Measurements from ENCODE around the gene MRPS27. TPM values are rescaled to one million over a fixed set of nuclear protein-coding genes. Genes with fewer than 3 reads are reported as not detected.

MRPS27 gene
- polyA plus RNA-seq, 2 of the 4 experiments (the other 2 are of a cell fraction) = 81.0 to 141 TPM

DNA sequence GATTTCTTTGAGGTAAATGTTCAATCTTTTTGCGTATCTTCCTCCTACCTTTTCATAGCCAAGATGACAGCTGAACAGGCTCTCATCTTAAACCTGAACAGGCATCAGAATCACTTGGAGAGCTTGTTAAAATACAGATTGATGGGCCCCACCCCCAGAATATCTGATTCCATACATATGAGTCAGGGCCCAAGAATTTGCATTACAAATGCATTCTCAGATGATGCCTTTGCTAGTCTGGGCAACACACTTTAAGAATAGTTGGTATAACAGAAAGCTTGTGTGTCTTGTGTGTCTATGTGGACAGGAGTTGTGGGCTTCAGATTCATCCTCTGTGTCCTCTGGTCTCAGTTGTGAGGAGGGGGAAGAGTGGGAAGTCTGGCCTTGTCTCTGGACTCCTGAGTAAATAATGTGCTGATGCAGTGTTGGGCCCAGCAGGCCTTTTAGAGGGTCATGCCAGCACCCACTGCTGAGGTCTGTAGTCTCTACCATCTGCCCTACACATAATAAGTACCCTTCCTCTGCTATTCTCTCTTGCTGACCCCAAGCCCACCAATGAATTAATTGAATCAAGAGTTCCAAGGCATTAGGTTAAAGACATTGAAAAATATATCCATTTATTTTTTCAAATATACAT lies 43.2 kb upstream of the MRPS27 start:
- FAIRE-seq (no peak), ATAC-seq (peak in 1 of 2 experiments; percentile 59; a peak in 3 of 6 replicates), DNase-seq (ENCODE audit: low read depth in 1 of 2, low spot score in 1 of 2) (peak in 1 of 2 experiments; percentile 63)
- 81% methylated on average over 1 of the region's 1 CpG for WGBS (ENCODE audit: missing lambda C conversion rate)
- TF ChIP-seq, protein P1, sequence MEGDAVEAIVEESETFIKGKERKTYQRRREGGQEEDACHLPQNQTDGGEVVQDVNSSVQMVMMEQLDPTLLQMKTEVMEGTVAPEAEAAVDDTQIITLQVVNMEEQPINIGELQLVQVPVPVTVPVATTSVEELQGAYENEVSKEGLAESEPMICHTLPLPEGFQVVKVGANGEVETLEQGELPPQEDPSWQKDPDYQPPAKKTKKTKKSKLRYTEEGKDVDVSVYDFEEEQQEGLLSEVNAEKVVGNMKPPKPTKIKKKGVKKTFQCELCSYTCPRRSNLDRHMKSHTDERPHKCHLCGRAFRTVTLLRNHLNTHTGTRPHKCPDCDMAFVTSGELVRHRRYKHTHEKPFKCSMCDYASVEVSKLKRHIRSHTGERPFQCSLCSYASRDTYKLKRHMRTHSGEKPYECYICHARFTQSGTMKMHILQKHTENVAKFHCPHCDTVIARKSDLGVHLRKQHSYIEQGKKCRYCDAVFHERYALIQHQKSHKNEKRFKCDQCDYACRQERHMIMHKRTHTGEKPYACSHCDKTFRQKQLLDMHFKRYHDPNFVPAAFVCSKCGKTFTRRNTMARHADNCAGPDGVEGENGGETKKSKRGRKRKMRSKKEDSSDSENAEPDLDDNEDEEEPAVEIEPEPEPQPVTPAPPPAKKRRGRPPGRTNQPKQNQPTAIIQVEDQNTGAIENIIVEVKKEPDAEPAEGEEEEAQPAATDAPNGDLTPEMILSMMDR (IDR thresholded peaks at IDR 0.05) = no peak
- TF ChIP-seq FOSL2 (IDR thresholded peaks at IDR 0.05) (peak; percentile 31; the same call in 1 of the 2 replicates), FOSL2 (CRISPR knock-in tag; IDR thresholded peaks at IDR 0.05) (peak; percentile 68), NR3C1 (IDR thresholded peaks at IDR 0.05) (no peak), MAFK (IDR thresholded peaks at IDR 0.05; ENCODE audit: partially characterized antibody) (no peak), TP53 (CRISPR knock-in tag; IDR thresholded peaks at IDR 0.05) (no peak), JUNB (IDR thresholded peaks at IDR 0.05) (0 out of 2 replicates have a peak, but pooled peaks have one; percentile 20), CHD4 (IDR thresholded peaks at IDR 0.05; ENCODE audit: borderline replicate concordance) (no peak), GATA3 (IDR thresholded peaks at IDR 0.05; ENCODE audit: borderline replicate concordance) (no peak; the same call in 1 of the 2 replicates)
- TF ChIP-seq, protein P2, sequence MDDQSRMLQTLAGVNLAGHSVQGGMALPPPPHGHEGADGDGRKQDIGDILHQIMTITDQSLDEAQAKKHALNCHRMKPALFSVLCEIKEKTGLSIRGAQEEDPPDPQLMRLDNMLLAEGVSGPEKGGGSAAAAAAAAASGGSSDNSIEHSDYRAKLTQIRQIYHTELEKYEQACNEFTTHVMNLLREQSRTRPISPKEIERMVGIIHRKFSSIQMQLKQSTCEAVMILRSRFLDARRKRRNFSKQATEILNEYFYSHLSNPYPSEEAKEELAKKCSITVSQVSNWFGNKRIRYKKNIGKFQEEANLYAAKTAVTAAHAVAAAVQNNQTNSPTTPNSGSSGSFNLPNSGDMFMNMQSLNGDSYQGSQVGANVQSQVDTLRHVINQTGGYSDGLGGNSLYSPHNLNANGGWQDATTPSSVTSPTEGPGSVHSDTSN (IDR thresholded peaks at IDR 0.05) = no peak
- H3K4me3 ChIP-seq = no peak overlapping the region
- H3K9me3 ChIP-seq = no peaks in the 10 kb centered on the region; the same call in 2 of the 3 replicates
- ChIA-PET POLR2A (interaction anchor here (0.9 kb wide), 1 partner anchor 454 kb away, joined by 3 read pairs; no protein-coding TSS in a partner anchor), CTCF (interaction anchor here (3.7 kb wide), 1 partner anchor 161 kb away, joined by 34 read pairs; no protein-coding TSS in a partner anchor)
- peaks cover 29% of the 10 kb centered on the region for H3K4me1 ChIP-seq
- peak overlapping the region; percentile 72 to 88 for H3K27ac ChIP-seq
- H3K4me2 ChIP-seq = peak overlapping the region; percentile 57

DNA sequence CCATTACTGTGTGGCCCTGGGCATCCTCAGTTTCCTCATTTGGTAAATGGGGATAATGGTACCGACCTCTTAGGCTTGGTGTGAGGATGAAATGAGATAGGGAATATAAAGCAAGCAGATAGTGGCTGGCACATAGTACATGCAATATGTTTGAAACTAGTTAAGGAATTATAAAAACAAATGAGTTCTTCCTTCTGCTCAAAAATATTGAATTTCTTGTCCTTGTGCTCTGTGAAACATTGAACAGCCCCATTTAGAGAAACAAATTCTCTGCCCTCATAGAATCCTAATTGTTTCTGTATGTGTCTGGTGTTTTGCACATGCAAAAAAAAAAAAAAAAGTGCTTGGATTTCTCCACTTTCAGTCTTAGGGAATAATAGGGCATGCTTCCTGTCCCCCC lies 39.8 kb upstream of the MRPS27 start:
- H3K4me1 ChIP-seq = peaks cover 18% of the 10 kb centered on the region
- H3K4me2 ChIP-seq = no peak overlapping the region
- TF ChIP-seq NPAS2 (CRISPR knock-in tag; IDR thresholded peaks at IDR 0.05; ENCODE audit: borderline replicate concordance) = no peak
- no peak for TF ChIP-seq HDAC2 (IDR thresholded peaks at IDR 0.05)
- TF ChIP-seq, protein P3, sequence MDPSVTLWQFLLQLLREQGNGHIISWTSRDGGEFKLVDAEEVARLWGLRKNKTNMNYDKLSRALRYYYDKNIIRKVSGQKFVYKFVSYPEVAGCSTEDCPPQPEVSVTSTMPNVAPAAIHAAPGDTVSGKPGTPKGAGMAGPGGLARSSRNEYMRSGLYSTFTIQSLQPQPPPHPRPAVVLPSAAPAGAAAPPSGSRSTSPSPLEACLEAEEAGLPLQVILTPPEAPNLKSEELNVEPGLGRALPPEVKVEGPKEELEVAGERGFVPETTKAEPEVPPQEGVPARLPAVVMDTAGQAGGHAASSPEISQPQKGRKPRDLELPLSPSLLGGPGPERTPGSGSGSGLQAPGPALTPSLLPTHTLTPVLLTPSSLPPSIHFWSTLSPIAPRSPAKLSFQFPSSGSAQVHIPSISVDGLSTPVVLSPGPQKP (IDR thresholded peaks at IDR 0.05; ENCODE audit: low read depth, low read length) = no peak
- TF ChIP-seq CHD2 (IDR thresholded peaks at IDR 0.05; ENCODE audit: low read length, partially characterized antibody) = no peak
- TF ChIP-seq MAZ (IDR thresholded peaks at IDR 0.05; ENCODE audit: borderline replicate concordance, low read depth, low read length) = no peak
- no peak for TF ChIP-seq RNF2 (IDR thresholded peaks at IDR 0.05; ENCODE audit: borderline replicate concordance, low read depth)
- no peak for TF ChIP-seq POLR2A (IDR thresholded peaks at IDR 0.05; ENCODE audit: low read length)
- no peak for TF ChIP-seq HOXA7 (CRISPR knock-in tag; IDR thresholded peaks at IDR 0.05)
- H3K27ac ChIP-seq = no peak overlapping the region
- no peak overlapping the region for H3K4me3 ChIP-seq
- CTCF ChIA-PET = interaction anchor here (0.7 to 1.2 kb wide), 3 partner anchors 24 to 621 kb away, joined by 3 to 4 read pairs (median 3); no protein-coding TSS in a partner anchor
- POLR2A ChIA-PET = no interaction called here
- no peak for DNase-seq (ENCODE audit: low read depth in 1 of 2, low spot score in 1 of 2)
- no peaks in the 10 kb centered on the region; the same call in 2 of the 3 replicates for H3K9me3 ChIP-seq
- 95% methylated on average over 1 of the region's 1 CpG for WGBS (ENCODE audit: missing lambda C conversion rate)
- FAIRE-seq = no peak
- no peak for ATAC-seq

DNA sequence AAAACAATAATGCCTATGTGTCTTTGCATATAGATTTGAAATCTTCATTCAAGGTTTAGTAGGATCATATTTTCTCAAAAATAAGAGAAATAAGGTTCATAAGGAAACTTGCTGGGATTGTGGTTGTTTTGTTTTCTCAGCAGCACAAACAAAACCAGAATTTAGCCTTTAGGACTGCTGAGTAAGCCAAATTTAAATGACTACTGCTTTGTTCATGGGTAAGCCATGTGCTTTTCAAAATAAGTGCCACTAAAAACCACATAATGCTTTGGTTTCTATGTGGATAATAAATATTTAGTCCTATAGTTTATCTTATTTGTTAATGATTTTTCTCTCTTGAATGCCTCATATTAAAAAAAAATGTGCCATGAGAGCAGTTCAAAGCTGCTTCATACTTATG lies 38.9 kb upstream of the MRPS27 start:
- ATAC-seq (no peak), FAIRE-seq (peak; percentile 79), DNase-seq (ENCODE audit: low read depth in 1 of 2, low spot score in 1 of 2) (no peak)
- ChIA-PET POLR2A (no interaction called here), CTCF (interaction anchor here (1.2 kb wide), 2 partner anchors 23 to 460 kb away, joined by 3 to 4 read pairs; no protein-coding TSS in a partner anchor)
- H3K4me3 ChIP-seq = no peak overlapping the region
- TF ChIP-seq HOXB5 (CRISPR knock-in tag; IDR thresholded peaks at IDR 0.05) = no peak
- TF ChIP-seq, protein P4, sequence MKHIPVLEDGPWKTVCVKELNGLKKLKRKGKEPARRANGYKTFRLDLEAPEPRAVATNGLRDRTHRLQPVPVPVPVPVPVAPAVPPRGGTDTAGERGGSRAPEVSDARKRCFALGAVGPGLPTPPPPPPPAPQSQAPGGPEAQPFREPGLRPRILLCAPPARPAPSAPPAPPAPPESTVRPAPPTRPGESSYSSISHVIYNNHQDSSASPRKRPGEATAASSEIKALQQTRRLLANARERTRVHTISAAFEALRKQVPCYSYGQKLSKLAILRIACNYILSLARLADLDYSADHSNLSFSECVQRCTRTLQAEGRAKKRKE (CRISPR knock-in tag; IDR thresholded peaks at IDR 0.05; ENCODE audit: low read depth) = no peak
- TF ChIP-seq MAFK (IDR thresholded peaks at IDR 0.05; ENCODE audit: partially characterized antibody) = peak; percentile 80
- no peak for TF ChIP-seq RFX5 (IDR thresholded peaks at IDR 0.05)
- TF ChIP-seq ZNF302 (CRISPR knock-in tag; IDR thresholded peaks at IDR 0.05) = no peak
- H3K27ac ChIP-seq = no peak overlapping the region
- H3K4me2 ChIP-seq = no peak overlapping the region
- H3K9me3 ChIP-seq = no peaks in the 10 kb centered on the region; the same call in 2 of the 3 replicates
- H3K4me1 ChIP-seq = peaks cover 15% of the 10 kb centered on the region
